Vagina (tissue), 2 donors: ENCODE results near the gene MNX1.

ENCODE experiments used
- POLR2A ChIP-seq, 2 donors: fragments of 450-650 bp; IDR thresholded peaks; one replicate each; pipeline ENCODE4 v1.6.1; 2017; ENCODE audit warnings: antibody characterized with exemption in 2 of 2, mild to moderate bottlenecking in 2 of 2, moderate library complexity in 2 of 2
- POLR2AphosphoS5 ChIP-seq, 2 donors: sonication (generic); formaldehyde crosslinking; IDR thresholded peaks; one replicate each; pipeline ENCODE4 v1.9.0; 2017; ENCODE audit warnings: antibody characterized with exemption in 2 of 2, mild to moderate bottlenecking in 2 of 2, low read depth in 1 of 2; ENCODE audit not compliant: insufficient read depth in 1 of 2
- TF ChIP-seq, protein P1 (sequence below), 3 experiments: fragments of 450-650 bp in 2 of 3; fragments of 200-600 bp in 1 of 3; sonication (generic) in 1 of 3; IDR thresholded peaks; one replicate each; pipeline ENCODE4 v1.5.1; 2017 to 2019; ENCODE audit warnings: antibody characterized with exemption in 3 of 3, mild to moderate bottlenecking in 2 of 3, moderate library complexity in 2 of 3

DNA sequence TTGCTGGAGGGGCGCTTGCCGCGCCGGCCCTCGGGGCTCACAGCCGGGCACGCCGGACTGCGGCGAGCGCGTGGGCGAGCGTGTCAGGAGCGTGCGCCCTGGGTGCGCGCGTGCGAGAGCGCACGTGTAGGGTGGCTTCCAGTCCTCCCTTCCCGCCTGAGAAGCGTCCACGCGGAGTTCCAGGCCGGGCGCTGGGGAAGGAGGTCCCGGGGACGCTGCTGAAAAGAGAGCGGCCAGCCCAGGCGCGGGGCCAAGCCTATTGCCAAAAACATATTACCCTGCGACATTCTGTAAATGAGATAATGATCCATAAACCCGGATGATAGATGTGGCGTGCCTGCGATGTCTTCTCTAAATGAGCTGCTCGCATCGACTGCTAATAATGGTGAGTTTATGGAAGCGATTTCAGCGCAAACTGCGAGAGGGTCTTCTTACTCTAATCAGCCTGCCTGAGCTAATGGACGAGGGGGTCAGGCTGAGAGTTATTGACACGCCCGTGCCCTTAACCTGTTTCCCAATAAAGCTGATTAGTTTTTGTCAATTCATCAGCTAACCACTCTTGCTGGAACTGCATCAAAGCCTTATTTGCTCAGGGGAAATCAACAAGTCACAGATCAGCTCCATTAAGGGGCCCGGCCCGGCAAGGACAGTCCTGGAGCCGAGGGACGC is 8.0 kb upstream of the MNX1 start:
- TF ChIP-seq, protein P1, sequence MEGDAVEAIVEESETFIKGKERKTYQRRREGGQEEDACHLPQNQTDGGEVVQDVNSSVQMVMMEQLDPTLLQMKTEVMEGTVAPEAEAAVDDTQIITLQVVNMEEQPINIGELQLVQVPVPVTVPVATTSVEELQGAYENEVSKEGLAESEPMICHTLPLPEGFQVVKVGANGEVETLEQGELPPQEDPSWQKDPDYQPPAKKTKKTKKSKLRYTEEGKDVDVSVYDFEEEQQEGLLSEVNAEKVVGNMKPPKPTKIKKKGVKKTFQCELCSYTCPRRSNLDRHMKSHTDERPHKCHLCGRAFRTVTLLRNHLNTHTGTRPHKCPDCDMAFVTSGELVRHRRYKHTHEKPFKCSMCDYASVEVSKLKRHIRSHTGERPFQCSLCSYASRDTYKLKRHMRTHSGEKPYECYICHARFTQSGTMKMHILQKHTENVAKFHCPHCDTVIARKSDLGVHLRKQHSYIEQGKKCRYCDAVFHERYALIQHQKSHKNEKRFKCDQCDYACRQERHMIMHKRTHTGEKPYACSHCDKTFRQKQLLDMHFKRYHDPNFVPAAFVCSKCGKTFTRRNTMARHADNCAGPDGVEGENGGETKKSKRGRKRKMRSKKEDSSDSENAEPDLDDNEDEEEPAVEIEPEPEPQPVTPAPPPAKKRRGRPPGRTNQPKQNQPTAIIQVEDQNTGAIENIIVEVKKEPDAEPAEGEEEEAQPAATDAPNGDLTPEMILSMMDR (IDR thresholded peaks at IDR 0.05): no peak
- TF ChIP-seq POLR2A (IDR thresholded peaks at IDR 0.05) (no peak), POLR2AphosphoS5 (IDR thresholded peaks at IDR 0.05; ENCODE audit: insufficient read depth in 1 of 2, low read depth in 1 of 2) (no peak)
